Fibroblast of lung (primary cell): ENCODE data around the gene STAG3. TPM values are rescaled to one million over a fixed set of nuclear protein-coding genes. Genes with fewer than 3 reads are reported as not detected.

Experiments
- DNase-seq, 2 donors: peaks; one replicate each; pipeline versions ENCODE4 v3.0.0 to v3.0.0-alpha.2; 2010; ENCODE audit warnings: low read depth in 2 of 2
- H2AFZ ChIP-seq: 2 replicates; pipeline ENCODE4 v1.5.1; 2012; ENCODE audit warnings: low read length, control low read depth, inconsistent platforms
- H3K27ac ChIP-seq: 2 replicates; pipeline ENCODE4 v1.5.1; 2011; ENCODE audit warnings: low read length, control low read depth; ENCODE audit not compliant: insufficient read depth
- H3K27me3 ChIP-seq: 2 replicates; pipeline ENCODE4 v1.5.1; 2011; ENCODE audit warnings: mild to moderate bottlenecking, low read length; ENCODE audit not compliant: control insufficient read depth, insufficient read depth
- H3K36me3 ChIP-seq: 2 replicates; pipeline ENCODE4 v1.5.1; 2011; ENCODE audit warnings: low read length; ENCODE audit not compliant: control insufficient read depth, insufficient read depth
- H3K4me1 ChIP-seq: 2 replicates; pipeline ENCODE4 v1.5.1; 2011; ENCODE audit warnings: low read length; ENCODE audit not compliant: control insufficient read depth, insufficient read depth; ENCODE audit errors: extremely low read depth
- H3K4me2 ChIP-seq: 2 replicates; pipeline ENCODE4 v1.5.1; 2011; ENCODE audit warnings: low read length, control low read depth; ENCODE audit not compliant: insufficient read depth; ENCODE audit errors: extremely low read depth
- H3K4me3 ChIP-seq, 4 experiments: fragments of 200-600 bp in 1 of 4; sonication (generic) in 1 of 4; replicated peaks in 1 of 4; 2 replicates each; pipeline ENCODE4 v1.5.1; 2011 to 2016; ENCODE audit warnings: low read length in 4 of 4, low read depth in 3 of 4, mild to moderate bottlenecking in 3 of 4, control low read depth in 2 of 4, inconsistent platforms in 1 of 4, mixed read lengths in 1 of 4; ENCODE audit not compliant: insufficient read depth in 1 of 4; ENCODE audit errors: control extremely low read depth in 1 of 4
- H3K79me2 ChIP-seq: 2 replicates; pipeline ENCODE4 v1.5.1; 2012; ENCODE audit warnings: mild to moderate bottlenecking, low read length, inconsistent platforms; ENCODE audit not compliant: control insufficient read depth, insufficient read depth
- H3K9ac ChIP-seq: 2 replicates; pipeline ENCODE4 v1.5.1; 2011; ENCODE audit warnings: mild to moderate bottlenecking, low read length, control low read depth; ENCODE audit not compliant: insufficient read depth
- H3K9me3 ChIP-seq: 2 replicates; pipeline ENCODE4 v1.5.1; 2012; ENCODE audit warnings: low read depth, low read length; ENCODE audit not compliant: control insufficient read depth, insufficient read depth
- H4K20me1 ChIP-seq: 2 replicates; pipeline ENCODE4 v1.5.1; 2011; ENCODE audit warnings: low read length; ENCODE audit not compliant: control insufficient read depth, insufficient read depth; ENCODE audit errors: extremely low read depth
- EZH2 ChIP-seq: IDR thresholded peaks from 2 replicates; pipeline ENCODE4 v1.5.1; 2012; ENCODE audit warnings: low read length, control low read depth, mild to moderate bottlenecking; ENCODE audit errors: missing control alignments
- polyA plus RNA-seq, 2 donors: library from polyadenylated mRNA; depleted of rRNA in 1 of 2; stranded (reverse) in 1 of 2; unstranded in 1 of 2; fragments of >200 nt; gene quantifications; 2 replicates each; pipeline ENCODE4 v1.2.1, GENCODE V29; 2011 to 2012; ENCODE audit warnings: missing spikeins in 1 of 2
- total RNA-seq: library from RNA; depleted of rRNA; stranded (reverse); fragments of >200 nt; gene quantifications from 2 replicates; pipeline ENCODE4 v1.2.1, GENCODE V29; 2014
- TF ChIP-seq, protein P1 (sequence below), 2 donors: IDR thresholded peaks in 1 of 2; conservative IDR thresholded peaks in 1 of 2; 1 replicate in 1 of 2; 2 replicates in 1 of 2; pipeline ENCODE4 v1.5.1; 2011 to 2012; ENCODE audit warnings: low read length in 2 of 2, control low read depth in 1 of 2, inconsistent platforms in 1 of 2, low read depth in 1 of 2, mild to moderate bottlenecking in 1 of 2

The STAG3 gene
- total and polyA plus RNA-seq, 2 donors (not counting 1 experiment from before 2014, with no cell fraction given), result 0.27 to 0.50 TPM

DNA sequence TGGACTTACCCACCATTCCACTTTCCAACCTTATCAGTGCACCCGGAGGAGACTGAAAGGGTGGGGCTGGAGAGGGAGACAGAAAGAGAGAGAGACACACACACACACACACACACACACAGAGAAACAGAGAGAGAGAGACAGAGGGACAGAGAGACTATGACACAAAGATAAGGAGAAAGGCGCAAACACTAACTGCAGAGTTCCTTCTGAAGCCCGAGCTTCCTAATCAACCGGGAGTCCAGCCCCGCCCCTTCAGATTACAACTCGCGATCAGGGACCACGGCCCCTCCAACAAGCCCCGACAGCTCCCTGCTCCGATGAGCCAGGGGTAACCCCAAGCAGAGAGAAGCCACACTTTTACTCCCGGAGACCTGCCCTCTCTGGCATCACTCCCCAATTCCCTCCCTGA lies 9.8 kb upstream of the STAG3 start:
- Histone ChIP-seq H3K4me3 (peak overlapping the region; percentile 56 to 71 (median 64)), H3K9ac (no peak overlapping the region), H3K36me3 (no peaks in the 10 kb centered on the region), H3K9me3 (no peaks in the 10 kb centered on the region), H3K79me2 (no peaks in the 10 kb centered on the region), H3K27ac (no peak overlapping the region), H3K4me1 (peaks cover 4% of the 10 kb centered on the region), H4K20me1 (no peaks in the 10 kb centered on the region), H2AFZ (peak overlapping the region; percentile 95), H3K4me2 (peak overlapping the region; percentile 67), H3K27me3 (no peaks in the 10 kb centered on the region)
- peak in 1 of 2 donors; percentile 30 for DNase-seq
- TF ChIP-seq EZH2, result no peak
- TF ChIP-seq, protein P1, sequence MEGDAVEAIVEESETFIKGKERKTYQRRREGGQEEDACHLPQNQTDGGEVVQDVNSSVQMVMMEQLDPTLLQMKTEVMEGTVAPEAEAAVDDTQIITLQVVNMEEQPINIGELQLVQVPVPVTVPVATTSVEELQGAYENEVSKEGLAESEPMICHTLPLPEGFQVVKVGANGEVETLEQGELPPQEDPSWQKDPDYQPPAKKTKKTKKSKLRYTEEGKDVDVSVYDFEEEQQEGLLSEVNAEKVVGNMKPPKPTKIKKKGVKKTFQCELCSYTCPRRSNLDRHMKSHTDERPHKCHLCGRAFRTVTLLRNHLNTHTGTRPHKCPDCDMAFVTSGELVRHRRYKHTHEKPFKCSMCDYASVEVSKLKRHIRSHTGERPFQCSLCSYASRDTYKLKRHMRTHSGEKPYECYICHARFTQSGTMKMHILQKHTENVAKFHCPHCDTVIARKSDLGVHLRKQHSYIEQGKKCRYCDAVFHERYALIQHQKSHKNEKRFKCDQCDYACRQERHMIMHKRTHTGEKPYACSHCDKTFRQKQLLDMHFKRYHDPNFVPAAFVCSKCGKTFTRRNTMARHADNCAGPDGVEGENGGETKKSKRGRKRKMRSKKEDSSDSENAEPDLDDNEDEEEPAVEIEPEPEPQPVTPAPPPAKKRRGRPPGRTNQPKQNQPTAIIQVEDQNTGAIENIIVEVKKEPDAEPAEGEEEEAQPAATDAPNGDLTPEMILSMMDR (conservative IDR thresholded peaks at IDR 0.05 in 1 of 2, IDR thresholded peaks at IDR 0.05 in 1 of 2; ENCODE audit: low read depth in 1 of 2, low read length in 2 of 2), result no peak

DNA sequence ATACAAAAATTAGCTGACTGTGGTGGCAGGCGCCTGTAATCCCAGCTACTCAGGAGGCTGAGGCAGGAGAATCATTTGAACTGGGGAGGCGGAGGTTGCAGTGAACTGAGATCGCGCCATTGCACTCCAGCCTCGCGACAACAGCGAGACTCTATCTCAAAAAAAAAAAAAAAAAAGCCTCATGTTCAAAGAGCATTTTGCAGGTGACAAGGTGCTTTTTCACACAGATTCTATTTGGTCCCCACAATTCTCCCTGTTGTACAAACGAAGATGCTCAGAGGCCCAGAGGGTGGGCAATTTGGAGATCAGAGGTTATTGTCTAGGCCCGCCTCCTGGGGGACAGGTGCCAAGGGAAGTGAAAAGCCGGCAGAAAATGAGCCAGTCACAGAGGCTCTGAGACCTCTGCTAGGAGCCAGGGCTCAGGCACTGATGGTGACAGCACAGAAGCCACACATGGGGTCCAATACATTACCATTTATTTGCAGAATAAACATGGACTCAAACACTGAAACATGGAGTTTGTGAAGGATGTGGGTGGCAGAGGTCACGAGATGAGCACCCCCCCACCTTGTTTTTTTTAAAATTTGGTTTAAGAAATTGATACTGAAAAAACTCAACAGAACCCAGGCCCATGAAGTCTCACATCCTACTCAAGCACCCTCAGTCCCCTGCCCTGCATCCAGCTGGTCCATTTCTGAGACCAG lies 8.4 kb upstream of the STAG3 start:
- H3K36me3 ChIP-seq, result no peaks in the 10 kb centered on the region
- H4K20me1 ChIP-seq, result no peaks in the 10 kb centered on the region
- H3K4me1 ChIP-seq, result peaks cover 4% of the 10 kb centered on the region
- no peak overlapping the region for H2AFZ ChIP-seq
- H3K27ac ChIP-seq, result no peak overlapping the region
- no peaks in the 10 kb centered on the region for H3K9me3 ChIP-seq
- H3K9ac ChIP-seq, result no peak overlapping the region
- DNase-seq, result no peak
- TF ChIP-seq, protein P1 (conservative IDR thresholded peaks at IDR 0.05 in 1 of 2, IDR thresholded peaks at IDR 0.05 in 1 of 2; ENCODE audit: low read depth in 1 of 2, low read length in 2 of 2), result no peak
- TF ChIP-seq EZH2, result no peak
- no peaks in the 10 kb centered on the region for H3K27me3 ChIP-seq
- H3K79me2 ChIP-seq, result no peaks in the 10 kb centered on the region
- H3K4me2 ChIP-seq, result no peak overlapping the region
- no peak overlapping the region for H3K4me3 ChIP-seq

DNA sequence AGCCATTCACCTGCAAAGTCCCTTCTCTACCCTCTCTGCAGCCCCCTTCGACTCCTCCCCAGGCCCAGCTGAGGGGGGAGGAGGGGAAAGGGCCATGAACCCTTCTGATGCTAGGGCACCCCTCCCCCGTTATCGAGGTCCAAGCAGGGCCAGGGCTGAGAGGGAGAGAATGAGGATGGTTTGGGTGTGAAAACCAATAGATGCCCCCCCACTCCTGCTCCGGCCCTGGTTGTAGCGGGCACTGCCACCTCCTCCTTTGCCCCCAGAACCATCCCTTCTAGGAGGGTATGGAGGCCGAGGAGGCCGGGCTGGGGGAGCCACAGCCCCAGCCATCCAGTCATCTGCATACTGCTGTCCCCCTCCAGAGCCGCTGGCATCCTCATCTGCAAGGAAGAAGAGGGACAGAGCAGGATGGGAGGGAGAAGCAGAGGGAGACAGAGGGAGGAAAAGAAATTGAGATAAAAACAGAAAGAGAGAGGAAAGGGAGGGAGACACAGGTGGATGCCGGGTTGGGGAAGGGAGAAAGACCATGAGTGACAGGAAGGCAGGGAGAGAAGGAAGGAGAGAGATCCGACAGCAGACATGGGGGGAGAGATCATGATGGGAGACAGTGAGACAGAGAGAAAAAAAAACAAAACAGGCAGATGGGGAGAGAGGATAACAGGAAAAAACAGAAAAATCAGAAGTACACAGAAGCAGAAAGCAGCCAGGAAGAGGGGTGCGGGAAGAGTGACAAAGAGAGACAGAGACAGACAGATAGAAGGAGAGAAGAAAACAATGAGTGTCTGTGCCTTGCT lies 7.4 kb upstream of the STAG3 start:
- DNase-seq, result no peak
- H4K20me1 ChIP-seq, result no peaks in the 10 kb centered on the region
- no peak for TF ChIP-seq EZH2
- TF ChIP-seq, protein P1 (conservative IDR thresholded peaks at IDR 0.05 in 1 of 2, IDR thresholded peaks at IDR 0.05 in 1 of 2; ENCODE audit: low read depth in 1 of 2, low read length in 2 of 2), result no peak
- H3K4me2 ChIP-seq, result no peak overlapping the region
- H3K4me1 ChIP-seq, result peaks cover 4% of the 10 kb centered on the region
- H2AFZ ChIP-seq, result no peak overlapping the region
- H3K9ac ChIP-seq, result no peak overlapping the region
- H3K9me3 ChIP-seq, result no peaks in the 10 kb centered on the region
- no peak overlapping the region for H3K27ac ChIP-seq
- H3K79me2 ChIP-seq, result no peaks in the 10 kb centered on the region
- no peaks in the 10 kb centered on the region for H3K36me3 ChIP-seq
- H3K4me3 ChIP-seq, result no peak overlapping the region
- no peaks in the 10 kb centered on the region for H3K27me3 ChIP-seq
